ENCODE data around the gene KANSL3.

DNA sequence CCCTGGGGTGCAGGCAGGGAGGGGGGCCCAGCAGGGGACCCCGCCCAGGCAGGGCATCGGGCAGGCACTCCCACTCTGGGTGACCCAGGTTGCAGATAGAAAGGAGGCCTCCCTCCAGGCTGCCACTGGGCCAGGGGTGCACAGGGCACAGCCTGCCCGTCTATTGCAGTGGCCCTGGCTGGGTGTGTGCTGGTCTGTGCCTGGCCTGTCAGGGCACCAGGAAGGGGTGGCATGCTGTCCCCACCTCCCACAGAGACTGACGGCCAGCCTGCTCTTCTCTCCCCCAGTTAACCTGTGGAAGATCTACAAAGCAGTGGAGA is 88.7 kb downstream of the KANSL3 start:
- TF ChIP-seq POLR2A (IDR thresholded peaks at IDR 0.05; ENCODE audit: low read length) (no peak), GATA1 (IDR thresholded peaks at IDR 0.05; ENCODE audit: low read depth, low read length) (no peak)

Data from erythroblast (primary cell).